Islet of Langerhans (tissue), 1 donor: Measurements from ENCODE around the gene SRCIN1.

ENCODE experiments used
- FAIRE-seq: peaks from one replicate; lab custom pipeline; 2011; peaks lifted over from hg19 to GRCh38; lab: Jason Lieb, UNC

SRCIN1 gene

DNA sequence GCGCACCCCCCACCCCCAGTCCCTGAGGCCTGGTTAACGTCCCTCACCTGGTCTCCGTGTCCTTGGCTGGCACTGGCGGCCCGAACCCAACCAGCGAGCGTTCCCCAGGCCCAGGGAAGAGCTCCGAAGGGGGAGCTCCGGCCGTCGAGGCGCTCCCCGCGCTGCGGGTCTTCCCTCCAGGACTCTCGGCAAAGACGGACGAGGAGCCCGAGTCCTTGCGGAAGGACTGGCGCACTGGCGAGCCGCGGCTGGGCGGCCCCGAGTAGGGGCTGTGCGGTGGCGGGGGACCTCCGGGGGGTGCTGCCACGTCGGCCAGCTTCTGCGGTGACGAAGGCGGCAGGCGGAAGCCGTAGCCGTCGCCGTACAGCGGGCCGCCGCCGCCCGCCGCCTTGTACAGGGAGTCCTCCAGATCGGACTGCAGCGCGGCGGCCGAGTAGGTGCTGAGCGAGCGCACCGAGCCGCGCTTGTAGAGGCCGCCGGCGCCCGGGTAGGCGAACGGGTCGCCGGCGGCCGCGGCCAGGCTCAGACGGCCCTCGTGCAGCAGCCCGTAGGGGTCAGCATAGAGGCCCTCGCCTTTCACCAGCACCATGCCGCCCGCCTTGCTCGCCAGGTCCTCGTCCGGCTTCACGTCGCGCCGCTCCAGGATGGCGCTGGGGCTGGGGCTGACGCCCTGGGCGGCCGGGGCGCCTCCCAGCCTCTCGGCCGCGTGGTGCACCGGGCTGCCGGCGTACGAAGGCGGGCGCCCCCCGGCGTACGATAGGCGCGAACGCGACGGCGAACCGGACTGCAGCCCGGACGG is 44.1 kb downstream of the SRCIN1 start:
- no peak for FAIRE-seq

DNA sequence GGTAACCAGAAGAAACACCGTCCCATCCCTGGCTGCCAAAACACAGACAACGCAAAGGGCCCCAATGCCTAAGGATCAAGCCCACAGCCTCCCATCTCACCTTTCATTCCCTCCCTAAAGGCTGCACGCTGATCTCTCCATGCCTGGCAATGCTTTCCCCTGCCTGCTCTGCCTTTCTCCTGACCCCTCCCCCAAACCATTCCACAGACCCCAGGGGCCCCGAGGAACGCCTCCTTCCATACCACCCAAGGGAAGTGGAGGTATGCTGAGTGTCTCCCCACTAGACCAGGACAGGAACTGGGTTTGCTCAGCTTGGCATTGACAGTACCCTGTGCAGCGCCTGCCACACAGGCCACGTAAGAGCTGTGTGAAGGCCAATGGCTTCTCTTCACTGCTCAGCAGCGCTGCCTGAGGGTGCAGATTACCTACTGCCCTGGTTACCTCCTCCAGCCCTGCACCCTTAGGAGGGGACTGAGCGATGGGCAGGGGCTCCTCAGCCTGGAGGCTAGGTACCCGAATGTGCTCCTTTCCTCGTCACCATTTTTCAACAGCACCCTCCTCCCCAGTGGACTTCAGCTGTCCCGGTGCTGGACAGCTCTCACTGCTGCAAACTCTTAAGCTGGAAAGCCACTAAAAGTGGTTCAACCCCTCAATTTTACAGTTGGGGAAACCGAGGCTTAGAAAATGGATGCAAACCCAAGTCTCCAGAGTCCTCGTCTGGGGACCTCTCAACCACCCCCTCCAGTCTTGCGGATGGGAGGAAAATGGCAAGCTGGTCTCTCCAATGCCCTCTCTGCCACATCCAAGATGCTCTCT is 45.0 kb downstream of the SRCIN1 start:
- no peak for FAIRE-seq

DNA sequence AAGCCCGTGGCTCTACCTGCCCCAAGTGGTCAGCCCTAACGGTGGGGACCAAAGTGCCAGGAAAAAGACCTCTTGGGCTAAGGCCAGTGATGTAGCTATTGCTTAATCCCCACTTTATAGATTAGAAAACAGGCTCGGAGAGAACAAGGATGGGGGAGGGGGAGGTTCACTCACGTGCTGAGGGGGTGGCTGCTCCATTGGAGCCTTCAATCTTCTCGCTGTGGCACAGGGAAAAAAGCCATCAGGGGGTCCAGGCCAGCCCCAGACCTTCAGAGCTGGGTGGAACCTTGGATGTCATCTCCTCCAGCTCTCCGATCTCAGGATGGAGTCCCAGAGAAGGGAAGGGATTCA is 45.9 kb downstream of the SRCIN1 start:
- FAIRE-seq = no peak

DNA sequence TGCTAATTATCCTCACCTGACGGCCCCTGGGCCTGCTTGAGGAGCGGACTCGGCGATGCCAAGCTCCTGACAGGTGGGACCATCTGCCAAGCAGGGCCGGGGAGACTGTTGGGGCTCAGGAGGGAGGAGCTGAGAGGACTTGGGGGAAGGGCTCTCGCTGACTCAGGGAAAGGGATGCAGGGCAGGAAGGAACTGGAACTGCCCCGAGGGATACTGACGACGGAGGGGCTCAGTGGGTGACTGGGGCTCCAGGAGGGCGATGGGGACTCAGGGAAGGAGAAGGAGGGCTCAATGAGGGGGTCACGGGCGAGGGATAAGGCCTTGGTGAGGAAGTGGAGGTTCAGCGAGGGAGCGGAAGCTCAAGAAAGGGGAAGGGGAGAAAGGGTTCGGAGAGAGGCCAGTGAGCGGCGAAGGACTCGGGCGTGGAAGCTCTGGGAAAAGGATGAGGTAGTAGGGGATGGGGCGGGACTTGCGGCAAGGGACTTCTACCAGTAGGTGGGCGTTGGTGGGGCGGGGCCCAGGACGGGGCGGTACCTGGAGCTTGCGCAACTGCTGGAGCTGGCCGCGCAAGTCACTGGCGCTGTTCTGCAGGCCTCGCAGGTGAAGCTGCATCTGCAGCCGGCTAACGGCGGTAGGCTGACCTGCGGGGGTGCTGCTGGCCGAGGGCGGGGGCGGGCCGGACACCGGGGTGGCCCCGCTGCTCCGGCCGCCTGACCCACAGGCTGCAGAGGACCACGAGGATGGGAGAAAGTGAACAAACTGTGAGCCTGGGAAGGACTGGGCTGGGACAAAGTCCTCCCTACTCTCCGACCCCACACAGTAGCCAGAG is 46.5 kb downstream of the SRCIN1 start:
- no peak for FAIRE-seq

DNA sequence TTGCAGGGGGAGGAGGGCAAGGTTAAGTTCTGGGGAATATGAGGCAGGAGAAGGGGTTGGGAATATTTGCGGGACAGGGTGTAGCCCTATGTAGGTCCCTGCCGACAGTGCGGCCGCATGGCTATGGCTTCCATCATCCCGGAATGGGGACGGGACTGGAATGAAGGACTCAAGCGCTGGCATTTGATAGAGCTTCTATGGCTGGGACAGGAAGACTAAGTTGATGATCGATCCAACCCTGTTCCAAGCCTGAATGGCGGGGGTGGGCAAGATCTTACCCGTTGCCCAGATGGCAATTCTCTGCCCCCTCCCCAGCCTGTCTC is 47.1 kb downstream of the SRCIN1 start:
- no peak for FAIRE-seq

DNA sequence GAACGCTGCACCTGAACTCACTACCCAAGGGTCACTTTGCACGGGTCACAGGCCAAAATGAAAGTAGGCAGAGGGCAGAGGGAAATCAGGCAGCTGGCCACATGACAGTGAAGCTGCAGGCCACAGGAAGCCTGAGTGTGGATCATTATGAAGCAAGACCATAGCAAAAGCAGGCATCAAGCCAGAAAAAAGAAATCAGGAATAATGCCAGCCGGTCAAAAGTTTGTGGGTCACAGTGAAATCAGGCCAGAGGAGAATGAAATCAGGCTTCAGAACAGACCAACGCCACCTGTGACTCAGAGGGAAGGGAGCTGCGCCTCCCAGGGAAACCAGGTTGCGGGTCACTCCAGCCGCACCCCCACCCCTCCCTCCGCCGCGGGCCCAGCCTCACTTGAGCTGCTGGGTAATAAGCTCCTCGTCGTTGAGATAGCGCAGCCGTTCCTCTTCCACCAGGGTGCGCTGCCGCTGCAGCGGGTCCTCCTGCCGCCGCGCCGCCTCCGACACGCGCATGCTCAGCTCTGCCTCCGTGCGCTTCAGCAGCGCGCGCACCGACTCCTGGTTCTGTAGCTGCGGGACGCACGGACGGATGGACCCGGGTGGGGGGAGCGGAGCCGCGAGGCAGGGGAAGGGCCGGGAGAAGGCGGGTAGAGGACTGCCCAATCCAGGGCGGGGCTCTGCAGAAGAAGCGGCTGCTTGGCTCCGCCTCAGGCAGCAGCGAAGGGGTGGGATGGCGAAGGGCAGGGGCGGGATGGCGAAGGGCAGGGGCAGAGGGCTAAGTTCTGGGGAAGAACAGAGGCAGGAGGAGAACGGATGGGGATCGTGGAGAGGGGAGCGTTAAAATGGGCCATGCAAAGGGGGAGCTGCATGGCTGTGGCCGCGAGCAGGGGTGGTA is 47.7 kb downstream of the SRCIN1 start:
- FAIRE-seq = no peak

DNA sequence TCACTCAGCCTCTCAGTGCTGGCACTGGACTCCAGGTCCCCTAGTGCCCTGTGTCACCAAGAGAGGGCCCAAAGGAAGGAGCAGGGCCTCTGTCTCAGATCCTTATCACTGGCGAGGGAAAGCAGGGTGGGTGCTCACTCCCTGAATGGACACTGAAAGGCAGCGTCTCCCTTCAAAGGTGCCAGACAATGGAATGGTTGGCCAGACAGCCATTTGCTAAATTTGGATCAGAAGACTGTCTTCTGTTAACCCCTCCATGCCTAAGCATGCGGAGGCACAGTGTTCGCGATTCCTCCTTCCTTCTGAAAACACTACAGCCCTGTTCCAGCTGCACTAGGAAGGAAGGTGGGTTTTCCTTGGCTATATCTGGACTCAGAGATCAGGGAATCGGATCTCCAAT is 48.4 kb downstream of the SRCIN1 start:
- FAIRE-seq = no peak

DNA sequence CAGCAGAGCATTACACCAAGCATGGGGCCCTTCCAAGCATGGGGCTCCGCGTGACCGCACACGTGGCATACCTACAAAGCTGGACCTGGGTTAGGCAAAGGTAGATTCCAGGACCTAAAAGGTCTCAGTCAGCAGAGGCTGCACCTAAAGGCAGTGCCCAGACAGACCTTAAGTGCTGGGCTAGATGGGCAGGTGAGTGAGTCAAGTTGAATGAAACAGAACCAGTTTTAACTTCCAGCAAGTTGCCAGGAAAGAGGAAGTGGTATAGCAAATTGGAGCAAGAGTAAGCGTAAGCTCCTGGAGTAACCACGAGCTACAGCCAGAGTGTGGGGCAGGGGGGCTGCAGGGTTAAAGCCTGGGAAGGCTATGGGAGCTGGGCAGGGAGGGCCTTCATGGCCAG is 49.5 kb downstream of the SRCIN1 start:
- no peak for FAIRE-seq

DNA sequence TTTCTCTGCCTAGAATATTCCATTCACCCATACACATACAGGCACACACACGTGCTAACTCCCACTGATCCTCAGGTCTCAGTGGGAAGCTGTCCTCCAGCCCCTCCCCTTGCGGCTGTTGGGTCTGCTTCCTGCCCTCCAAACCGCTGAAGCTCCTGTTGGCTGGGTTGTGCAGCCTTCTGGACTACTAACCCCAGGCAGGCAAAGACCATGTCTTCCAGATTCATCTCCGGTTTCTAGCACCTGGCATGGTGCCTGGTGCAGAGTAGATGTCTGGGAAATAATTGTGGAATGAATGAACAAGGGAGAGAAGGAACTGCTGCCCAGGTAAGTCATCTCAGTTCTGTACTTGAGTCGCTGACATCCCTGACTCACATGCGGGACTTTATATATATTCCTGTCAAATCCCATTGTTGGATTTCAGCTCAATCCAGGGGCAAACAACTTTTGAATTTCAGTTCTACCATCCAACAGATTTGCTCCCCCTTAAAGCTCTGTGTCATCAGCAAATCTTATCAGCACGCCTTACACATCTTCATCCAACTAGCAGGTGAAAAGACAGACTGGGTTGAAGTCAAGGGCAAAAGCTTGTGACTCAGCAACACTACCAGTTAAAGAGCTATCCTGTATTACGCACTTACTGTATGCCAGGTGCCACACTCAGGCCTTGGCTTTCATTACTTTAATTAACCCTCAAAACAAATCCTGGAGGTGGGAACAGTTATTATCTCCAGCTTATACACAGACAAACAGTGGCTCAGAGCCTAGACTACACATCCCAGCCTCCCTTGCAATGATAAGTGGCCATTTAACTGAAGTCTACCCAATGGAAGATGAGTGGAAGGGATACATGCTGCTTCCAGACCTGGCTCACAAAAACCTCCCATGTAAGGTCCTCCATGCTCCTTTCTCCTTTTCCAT is 51.1 kb downstream of the SRCIN1 start:
- no peak for FAIRE-seq

DNA sequence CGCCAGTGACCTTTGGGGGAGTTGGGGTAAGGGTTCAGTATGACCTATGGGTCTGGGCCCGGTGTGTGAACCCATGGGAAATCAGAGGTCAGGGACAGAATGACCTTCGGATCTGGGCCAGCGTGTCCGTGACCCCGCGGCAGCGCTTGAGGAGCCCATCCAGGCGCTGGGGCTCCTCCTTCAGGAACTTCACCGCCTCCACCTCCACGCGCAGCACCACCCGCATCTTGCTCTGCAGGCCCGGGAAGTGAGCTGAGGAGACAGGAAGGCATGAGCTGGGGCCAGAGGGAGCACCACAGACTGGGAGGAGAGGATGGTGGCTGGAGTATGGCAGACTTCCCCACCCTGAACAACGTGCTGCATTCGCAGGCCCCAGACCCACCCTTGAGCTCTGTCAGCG is 53.4 kb downstream of the SRCIN1 start:
- FAIRE-seq = no peak

DNA sequence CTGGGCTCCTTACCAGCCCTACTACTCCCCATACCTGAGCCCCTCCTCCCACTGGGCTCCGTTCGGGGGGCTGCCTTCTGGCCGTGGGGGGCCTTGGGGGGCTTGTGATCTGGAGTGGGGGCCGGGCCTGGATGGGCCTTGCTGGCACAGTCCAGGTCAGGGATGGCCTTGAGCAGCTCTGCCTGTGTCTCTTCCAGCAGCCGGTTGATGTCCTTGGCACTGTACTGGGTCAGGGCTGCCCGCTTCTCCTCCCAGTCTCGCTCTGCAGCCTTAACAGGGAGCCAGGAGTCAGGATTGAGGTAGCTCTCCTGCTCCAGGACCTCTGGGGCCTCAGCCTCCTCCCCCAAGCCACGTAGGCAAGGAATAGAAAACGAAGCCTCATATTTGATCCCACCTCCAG is 54.6 kb downstream of the SRCIN1 start:
- FAIRE-seq = no peak

DNA sequence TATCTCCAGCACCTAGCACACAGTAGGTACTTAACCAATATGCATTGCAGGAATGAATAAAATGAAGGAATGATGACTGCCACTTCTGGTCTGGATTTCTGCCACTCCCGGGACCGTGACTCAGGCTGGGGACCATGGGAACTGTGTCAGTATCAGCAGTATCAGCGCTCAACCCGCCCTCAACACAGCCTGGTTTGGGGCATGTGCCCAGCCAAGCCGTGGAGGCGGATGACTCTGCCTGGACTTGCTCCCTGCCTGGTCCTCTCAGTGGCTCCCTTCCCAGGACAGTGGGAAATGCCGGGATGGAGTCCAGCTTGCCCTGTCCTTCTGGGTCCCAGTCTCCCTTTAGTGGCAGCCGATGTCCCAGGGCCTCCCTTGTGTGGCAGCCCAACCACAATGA is 55.1 kb downstream of the SRCIN1 start:
- FAIRE-seq = no peak

DNA sequence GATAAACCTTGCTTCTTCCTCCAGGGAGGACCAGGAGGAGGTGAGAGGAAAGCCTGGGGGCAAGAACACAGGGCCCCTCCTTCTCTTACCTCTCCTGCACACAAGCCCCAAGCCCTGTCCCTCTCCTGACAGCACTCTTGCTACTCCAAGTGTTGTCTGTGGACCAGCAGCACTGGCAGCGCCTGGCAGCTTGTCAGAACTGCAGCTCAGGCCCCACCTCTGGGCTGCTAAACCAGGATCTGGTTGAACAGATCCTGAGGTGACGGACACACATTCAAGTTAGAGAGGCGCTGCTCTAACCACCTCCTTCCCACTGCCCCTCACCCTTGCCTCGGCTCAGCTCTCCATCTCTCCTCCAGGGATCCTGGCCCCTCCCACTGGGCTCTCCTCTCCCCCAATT is 56.5 kb downstream of the SRCIN1 start:
- FAIRE-seq = no peak

DNA sequence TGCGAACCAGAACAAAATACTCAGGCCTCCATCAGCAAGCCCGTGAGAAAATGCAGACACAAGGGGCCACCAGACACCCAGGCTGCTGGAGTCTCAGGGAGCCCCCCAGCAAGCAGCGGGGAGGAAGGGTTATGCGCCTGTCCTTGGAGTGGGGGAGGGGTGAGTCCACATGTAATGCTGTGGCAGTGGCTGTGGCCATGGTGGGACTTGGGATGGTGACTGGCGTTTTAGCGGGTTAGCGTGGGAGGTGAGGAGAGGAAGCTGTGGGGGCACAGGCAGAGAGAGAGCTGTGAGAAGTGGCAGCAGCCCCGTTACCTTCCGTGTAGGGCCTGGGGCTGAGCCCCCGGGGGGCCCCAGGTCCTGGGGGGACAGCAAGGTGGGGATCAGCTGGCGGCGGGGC is 58.3 kb downstream of the SRCIN1 start:
- FAIRE-seq = no peak

DNA sequence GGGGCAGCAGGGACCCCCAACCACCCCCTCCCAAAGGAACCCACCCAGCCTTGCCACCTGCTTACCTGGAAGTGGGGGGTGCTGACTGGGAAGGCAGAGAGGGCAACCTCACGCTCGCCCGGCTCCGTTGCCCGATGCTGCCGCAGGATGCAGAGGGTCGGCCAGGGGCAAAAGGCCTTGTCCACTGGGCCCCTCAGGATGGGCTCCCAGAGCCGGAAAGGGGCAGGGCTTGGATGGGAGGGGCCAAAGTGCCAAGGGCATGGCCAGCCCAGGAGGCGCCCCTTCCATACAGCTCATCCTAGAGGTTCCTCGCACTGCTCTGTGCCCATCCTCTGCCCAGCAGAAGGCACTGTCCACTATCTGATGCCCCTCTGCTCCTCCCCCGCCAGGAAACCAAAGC is 59.4 kb downstream of the SRCIN1 start:
- FAIRE-seq = no peak

DNA sequence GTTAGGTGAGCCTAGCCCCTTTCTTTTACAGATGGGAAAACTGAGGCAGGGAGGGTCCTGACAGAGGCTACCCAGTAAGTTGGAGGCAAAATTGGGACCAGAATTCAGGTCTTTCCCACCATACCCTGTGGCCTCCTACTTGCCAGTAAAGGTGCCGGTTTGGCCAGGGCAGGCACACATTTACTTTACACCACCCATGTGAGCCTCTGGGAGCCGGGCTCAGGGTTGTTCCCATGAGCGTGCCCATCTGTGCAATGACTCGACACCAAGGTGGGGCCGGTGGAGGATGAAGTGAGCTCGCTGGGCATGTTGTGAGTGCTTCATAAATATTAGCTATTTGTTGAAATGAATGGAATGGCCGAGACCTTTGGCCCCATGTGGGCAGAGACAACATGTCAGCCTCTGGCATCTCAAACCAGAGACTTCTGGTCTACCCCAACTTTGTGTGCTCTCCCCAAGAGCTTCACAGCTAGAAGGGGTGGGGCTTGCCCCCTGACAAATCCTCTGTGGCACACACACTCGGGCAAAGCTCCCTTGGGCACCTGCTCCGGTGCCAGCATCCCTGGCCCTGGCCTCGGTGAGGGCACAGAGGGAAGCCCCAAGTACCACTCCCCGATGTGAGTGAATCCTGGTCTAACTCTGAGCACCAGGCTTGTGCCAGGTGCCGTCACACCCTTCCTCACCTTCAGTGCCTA is 60.1 kb downstream of the SRCIN1 start:
- FAIRE-seq = no peak

DNA sequence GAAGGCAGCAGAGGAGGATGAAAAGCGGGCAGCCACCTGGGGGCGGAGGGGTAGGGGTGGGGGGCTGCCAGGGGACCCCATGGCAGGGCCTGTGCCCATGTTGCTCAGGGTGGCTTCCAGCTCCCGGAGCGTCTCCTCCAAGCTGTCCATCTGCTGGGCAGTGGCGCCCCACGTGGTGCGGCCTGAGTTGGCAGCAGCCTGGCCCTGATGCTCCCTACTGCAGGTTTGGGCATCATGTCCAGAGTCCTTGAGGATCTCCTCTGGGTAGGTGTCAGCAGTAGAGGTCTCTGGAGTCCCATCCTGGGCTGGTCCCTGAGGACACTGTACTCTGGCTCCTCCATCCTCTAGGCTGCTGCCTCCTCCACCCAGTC is 60.9 kb downstream of the SRCIN1 start:
- FAIRE-seq = no peak

DNA sequence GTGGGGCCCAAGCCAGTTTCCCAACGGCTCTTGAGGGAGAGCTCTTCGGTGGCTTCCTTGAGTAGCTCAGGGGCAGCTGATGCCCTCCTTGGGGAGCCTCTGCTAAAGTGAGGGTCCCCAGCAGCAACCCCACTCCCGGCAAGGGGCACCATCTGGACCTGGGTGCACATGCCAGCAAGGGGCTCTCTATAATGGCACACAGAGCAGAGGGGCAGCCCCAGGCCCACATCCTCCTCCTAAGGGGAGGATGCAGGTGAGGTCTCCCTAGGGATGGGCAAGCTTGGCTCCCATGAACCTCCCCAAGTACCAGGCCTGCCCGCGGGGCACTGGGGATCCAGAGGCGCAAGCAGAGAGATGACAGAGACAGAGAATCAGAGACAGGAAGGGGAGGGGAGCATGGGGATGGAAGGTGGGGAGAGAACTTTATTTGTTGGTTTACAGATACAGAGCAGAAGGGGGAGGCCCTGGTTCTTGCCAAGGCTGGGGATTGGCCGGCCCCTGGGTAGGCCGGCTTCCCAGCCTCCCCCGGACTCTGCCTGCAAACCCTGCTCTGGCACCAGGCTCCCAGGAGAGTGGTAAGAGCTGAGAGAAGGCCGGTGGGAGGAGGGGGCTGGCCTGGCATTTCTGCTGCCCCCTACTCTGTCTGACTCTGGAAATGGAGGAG is 61.4 kb downstream of the SRCIN1 start:
- FAIRE-seq = no peak

DNA sequence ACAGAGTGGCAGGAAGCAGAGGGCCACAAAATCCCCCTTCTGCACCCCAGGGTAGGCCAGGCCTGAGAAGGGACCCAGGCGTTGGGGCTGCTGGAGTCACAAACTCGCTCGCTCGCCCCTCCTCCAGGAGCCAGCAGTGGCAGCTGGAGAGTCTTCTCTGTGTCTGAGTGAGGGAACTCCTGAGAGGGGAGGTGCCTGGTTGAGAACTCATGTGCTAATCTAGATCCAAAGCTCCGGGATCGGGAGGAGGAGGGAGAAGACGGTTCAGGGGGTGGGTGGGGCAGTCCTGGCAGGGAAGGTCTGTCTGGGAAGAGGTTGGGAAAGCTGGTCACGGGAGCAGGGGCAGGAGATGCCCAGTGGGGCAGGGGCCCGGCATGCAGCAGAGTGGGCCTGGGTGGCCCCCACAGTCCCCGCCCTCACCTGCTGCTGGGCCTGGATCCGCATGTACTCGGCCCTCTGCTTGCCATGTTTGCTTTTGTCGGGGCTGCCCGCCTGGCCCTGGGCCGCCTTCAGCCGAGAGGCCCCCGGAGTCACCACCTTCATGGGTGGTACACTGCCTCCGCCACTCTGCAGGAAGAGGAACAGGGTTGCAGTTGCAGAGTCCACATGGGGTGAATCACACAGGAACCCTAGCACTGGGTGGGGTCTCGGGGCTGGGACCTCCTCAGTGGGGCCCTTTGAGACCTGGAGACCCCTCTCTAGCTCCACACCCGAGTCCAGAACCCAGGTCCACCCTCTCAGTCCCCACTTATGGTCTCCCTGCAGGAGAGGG is 62.2 kb downstream of the SRCIN1 start:
- FAIRE-seq = no peak
